HG02798 (cell line): ENCODE results near the gene MEIS2.

ENCODE experiments used
- ATAC-seq: cut with Tn5 transposase; IDR thresholded peaks from one replicate; pipeline ENCODE4 v1.9.1; 2021; ENCODE audit warnings: mild to moderate bottlenecking; ENCODE audit not compliant: unreplicated experiment, poor library complexity

The MEIS2 gene

DNA sequence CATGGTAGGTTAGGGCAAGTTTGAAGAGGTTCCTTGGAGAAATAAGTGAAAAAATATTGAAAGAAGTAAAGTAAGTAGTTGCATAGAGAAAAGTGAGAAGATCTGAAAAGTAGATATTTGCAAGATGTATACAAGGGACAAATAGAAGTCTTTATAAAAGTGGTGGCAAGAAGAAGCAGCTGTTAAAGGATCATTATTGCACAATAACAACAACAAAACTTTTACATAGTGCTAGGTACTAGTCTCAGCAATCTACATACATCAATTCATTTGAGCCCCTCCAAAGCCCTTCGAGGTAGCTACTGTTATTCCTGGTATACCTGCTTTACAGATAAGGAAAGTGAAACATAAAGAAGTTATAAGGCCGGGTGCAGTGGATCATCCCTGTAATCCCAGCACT is 239.6 kb downstream of the MEIS2 start:
- no peak for ATAC-seq

DNA sequence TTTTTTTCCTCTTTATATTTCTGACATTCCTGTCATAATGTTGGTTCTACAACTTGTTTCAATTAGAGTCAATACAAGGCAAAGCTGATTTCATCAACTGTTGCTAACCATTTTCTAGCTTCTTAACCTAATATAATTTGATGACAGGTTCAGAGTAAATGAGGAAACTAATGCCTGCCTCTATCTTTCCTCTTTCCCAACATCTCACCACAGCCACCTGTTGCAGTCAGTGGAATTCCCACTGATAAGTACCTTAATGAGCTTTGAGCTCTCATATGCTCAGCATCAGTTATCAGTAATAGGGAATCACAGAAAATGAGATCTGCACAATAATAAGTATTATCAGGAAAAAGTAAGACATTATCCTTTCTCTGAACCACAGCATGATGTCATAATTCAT is 241.9 kb downstream of the MEIS2 start:
- no peak for ATAC-seq

DNA sequence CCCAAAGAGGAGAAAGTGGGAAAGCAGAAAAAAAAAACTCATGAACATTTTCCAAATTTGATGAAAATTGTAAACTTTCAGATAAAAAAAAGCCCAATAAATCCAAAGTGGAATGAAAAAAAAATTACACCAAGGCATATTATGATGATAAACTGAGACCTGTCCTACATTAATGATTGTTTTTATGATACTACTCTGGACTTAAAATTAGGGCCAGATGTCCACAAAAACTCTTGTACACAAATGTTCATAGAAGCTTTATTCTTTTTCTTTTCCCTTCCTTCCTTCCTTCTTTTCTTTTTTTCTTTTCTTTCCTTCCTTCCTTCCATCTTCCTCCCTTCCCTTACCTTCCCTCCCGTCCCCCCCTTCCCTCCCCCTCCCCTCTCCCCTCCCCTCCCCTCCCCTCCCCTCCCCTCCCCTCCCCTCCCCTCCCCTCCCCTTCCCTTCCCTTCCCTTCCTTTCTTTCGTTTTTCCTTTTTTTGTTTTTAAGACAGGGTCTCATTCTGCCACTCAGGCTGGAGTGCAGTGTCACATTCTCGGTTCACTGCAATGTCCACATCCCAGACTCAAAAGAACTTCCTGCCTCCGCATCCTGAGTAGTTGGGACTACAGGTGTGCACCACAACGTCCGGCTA is 243.9 kb downstream of the MEIS2 start:
- no peak for ATAC-seq

DNA sequence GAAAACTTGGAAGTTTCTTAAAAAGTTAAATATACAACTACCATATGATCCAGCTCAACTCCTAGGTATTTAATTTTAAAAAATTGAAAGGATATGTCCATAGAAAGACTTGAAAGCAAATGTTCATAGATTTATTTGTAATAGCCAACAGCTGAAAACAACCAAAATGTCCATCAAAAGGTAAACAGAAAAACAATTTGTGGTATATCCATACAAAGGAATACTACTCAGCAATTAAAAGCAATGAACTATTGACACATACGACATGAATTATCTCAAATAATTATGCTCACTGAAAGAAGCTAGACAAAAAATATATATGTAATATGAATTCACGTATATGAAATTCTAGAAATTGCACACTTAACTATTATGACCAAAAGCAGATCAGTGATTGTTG is 249.5 kb downstream of the MEIS2 start:
- ATAC-seq, result no peak

DNA sequence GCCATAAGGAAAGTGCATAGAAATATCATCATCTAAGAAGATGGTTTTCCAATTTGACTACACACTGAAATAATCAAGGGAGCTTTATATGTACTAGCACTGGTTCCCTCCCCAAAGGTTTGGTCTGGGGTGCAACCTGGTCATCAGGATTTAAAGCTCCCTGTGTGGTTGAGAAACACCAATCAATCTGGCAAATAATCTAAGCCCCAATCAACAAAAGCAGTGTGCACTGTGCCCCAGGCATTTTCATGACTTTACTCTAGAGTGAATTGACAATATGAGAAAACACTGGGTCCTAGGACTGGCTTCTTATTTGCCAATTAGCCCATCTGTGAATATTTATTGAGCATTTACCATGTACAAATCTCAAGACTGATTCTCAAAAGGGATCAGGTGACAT is 255.1 kb downstream of the MEIS2 start:
- no peak for ATAC-seq

DNA sequence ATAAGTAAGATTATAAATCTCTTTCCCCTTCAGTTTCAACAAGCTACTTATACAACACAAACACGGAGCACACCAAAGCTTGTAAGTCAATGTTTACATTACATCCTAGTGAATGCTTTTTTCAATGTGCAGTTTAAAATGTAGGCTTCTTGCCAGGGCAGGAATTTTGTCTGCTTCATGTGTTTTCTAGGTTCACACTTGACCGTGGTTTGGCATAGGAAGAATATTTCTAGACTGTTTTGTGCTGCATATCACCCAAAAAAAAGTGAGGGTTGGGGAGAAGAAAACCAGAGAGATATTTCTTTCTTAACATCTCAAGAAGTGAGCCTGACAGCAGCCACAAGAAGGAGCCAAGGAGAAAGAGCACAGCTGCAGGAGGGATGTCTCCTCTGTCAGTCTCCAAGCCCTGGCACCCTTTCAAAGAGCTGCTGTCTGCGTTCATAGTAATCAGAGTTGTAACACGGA is 255.8 kb downstream of the MEIS2 start:
- ATAC-seq, result no peak

DNA sequence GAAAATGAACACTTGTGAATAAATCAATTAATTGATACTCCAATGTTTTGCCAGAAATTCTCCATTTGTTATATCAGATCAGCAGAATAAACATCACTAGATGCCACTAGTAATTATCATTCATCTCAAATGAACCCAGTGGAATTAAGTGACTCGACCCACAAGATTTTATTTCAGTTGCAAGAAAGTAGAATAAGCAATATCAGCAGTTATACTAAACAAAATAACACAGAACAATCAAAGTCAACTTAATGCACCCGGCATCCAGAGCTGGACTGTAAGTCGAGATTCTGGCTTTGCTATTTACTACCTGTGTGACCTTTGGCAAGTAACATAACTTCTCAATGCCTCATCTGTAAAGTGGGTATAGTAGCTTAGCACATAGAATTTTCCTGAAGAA is 256.5 kb downstream of the MEIS2 start:
- no peak for ATAC-seq

DNA sequence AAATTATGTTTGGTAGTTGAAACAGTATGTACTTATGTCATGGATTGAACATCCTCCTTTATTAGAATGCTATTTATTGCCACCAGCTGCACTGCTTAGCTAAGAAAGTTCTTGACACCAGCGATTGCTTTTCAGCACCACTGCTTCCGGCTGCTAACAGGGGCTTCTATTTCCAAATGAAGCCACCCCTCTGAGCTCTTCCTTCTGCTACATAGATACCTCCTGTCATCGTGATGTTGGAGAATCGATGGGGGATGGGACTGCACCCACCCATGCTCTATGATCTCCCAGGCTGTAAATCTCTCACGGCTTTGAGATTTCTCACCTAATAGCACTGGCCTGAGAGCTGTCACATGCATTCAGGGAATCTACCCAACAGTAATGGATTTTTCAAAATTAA is 259.2 kb downstream of the MEIS2 start:
- ATAC-seq, result no peak
